IMR-90 (cell line): ENCODE data around the gene AHI1. TPM values are rescaled to one million over a fixed set of nuclear protein-coding genes. Genes with fewer than 3 reads are reported as not detected.

Source experiments
- ATAC-seq: fragments of 200-7000 bp; cut with Tn5 transposase; 2 replicates; pipeline ENCODE4 v1.9.1; 2020; ENCODE audit warnings: low read depth, mild to moderate bottlenecking, moderate library complexity
- BruUV-seq: library from RNA; stranded (reverse); fragments of 400-500 nt; replicated peaks from 2 replicates; lab custom pipeline; 2021; lab: Mats Ljungman, UMichigan
- CTCF ChIA-PET: fragments of 300-600 bp; formaldehyde crosslinking; extraction: SDS; loops from one replicate; lab custom pipeline; 2021; ENCODE audit warnings: antibody characterized with exemption; lab: Yijun Ruan, JAX
- POLR2A ChIA-PET: fragments of 300-600 bp; sonication (Branson Sonifier 250); formaldehyde crosslinking; loops from one replicate; lab custom pipeline; 2022; ENCODE audit warnings: antibody characterized with exemption; ENCODE audit not compliant: unreplicated experiment; lab: Charles Lee
- DNase-seq: peaks from one replicate; pipeline ENCODE4 v3.0.0; 2013
- H2AFZ ChIP-seq: replicated peaks from 2 replicates; pipeline ENCODE3; 2013; ENCODE audit warnings: low read length, mild to moderate bottlenecking; ENCODE audit not compliant: poor library complexity
- H2AK5ac ChIP-seq: 2 replicates; pipeline ENCODE4 v1.6.1; 2013; ENCODE audit warnings: low read depth, low read length, inconsistent platforms
- H2AK9ac ChIP-seq: replicated peaks from 2 replicates; pipeline ENCODE3; 2013; ENCODE audit warnings: mild to moderate bottlenecking, low read depth, low read length, moderate library complexity; ENCODE audit not compliant: poor library complexity
- H2BK120ac ChIP-seq: 2 replicates; pipeline ENCODE4 v1.6.1; 2013; ENCODE audit warnings: low read depth, low read length, inconsistent platforms
- H2BK15ac ChIP-seq: 3 replicates; pipeline ENCODE4 v1.6.1; 2013; ENCODE audit warnings: low read depth, low read length, inconsistent platforms
- H2BK20ac ChIP-seq: 2 replicates; pipeline ENCODE4 v1.6.1; 2013; ENCODE audit warnings: low read depth, mild to moderate bottlenecking, inconsistent platforms, low read length, moderate library complexity
- H2BK5ac ChIP-seq: 2 replicates; pipeline ENCODE4 v1.6.1; 2013; ENCODE audit warnings: mild to moderate bottlenecking, low read depth, low read length, inconsistent platforms; ENCODE audit not compliant: poor library complexity, severe bottlenecking
- H3K14ac ChIP-seq: replicated peaks from 2 replicates; pipeline ENCODE4 v1.6.1; 2013; ENCODE audit warnings: low read depth, low read length, inconsistent platforms
- H3K18ac ChIP-seq: 2 replicates; pipeline ENCODE4 v1.6.1; 2013; ENCODE audit warnings: low read depth, low read length, control low read depth
- H3K23ac ChIP-seq: 2 replicates; pipeline ENCODE4 v1.6.1; 2013; ENCODE audit warnings: low read depth, low read length, inconsistent platforms
- H3K27ac ChIP-seq: 2 replicates; pipeline ENCODE4 v1.5.1; 2013; ENCODE audit warnings: mild to moderate bottlenecking, control low read depth, low read length; ENCODE audit not compliant: insufficient read depth
- H3K27me3 ChIP-seq: 2 replicates; pipeline ENCODE4 v1.6.1; 2013; ENCODE audit warnings: low read length; ENCODE audit not compliant: control insufficient read depth, insufficient read depth
- H3K36me3 ChIP-seq: 2 replicates; pipeline ENCODE4 v1.6.1; 2013; ENCODE audit warnings: low read length, mixed read lengths; ENCODE audit not compliant: control insufficient read depth, insufficient read depth
- H3K4ac ChIP-seq: 2 replicates; pipeline ENCODE4 v1.6.1; 2013; ENCODE audit warnings: low read depth, low read length, inconsistent platforms
- H3K4me1 ChIP-seq: 2 replicates; pipeline ENCODE4 v1.6.1; 2013; ENCODE audit warnings: low read length, mixed read lengths; ENCODE audit not compliant: control insufficient read depth, insufficient read depth
- H3K4me2 ChIP-seq: 2 replicates; pipeline ENCODE4 v1.6.1; 2013; ENCODE audit warnings: low read depth, mild to moderate bottlenecking, control low read depth, low read length, moderate library complexity
- H3K4me3 ChIP-seq: 2 replicates; pipeline ENCODE4 v1.5.1; 2013; ENCODE audit warnings: low read depth, mild to moderate bottlenecking, control low read depth, low read length, moderate library complexity; ENCODE audit not compliant: insufficient read depth
- H3K56ac ChIP-seq: 2 replicates; pipeline ENCODE4 v1.6.1; 2013; ENCODE audit warnings: low read length, inconsistent platforms; ENCODE audit not compliant: insufficient read depth; ENCODE audit errors: extremely low read depth
- H3K79me1 ChIP-seq, 2 experiments: 2 replicates each; pipeline ENCODE4 v1.6.1; 2013; ENCODE audit warnings: low read length in 2 of 2, inconsistent platforms in 1 of 2, low read depth in 1 of 2
- H3K9ac ChIP-seq: 2 replicates; pipeline ENCODE4 v1.6.1; 2013; ENCODE audit warnings: low read depth, low read length, control low read depth
- H3K9me1 ChIP-seq: 2 replicates; pipeline ENCODE4 v1.6.1; 2013; ENCODE audit warnings: low read length, inconsistent platforms; ENCODE audit not compliant: insufficient read depth
- H3K9me3 ChIP-seq: 2 replicates; pipeline ENCODE4 v1.6.1; 2013; ENCODE audit warnings: low read length; ENCODE audit not compliant: control insufficient read depth, insufficient read depth
- H4K20me1 ChIP-seq: 2 replicates; pipeline ENCODE4 v1.6.1; 2013; ENCODE audit warnings: low read length, inconsistent platforms; ENCODE audit not compliant: insufficient read depth
- H4K5ac ChIP-seq: 2 replicates; pipeline ENCODE4 v1.6.1; 2013; ENCODE audit warnings: mild to moderate bottlenecking, low read depth, low read length, control low read depth
- H4K8ac ChIP-seq, 2 experiments: 2 replicates each; pipeline ENCODE4 v1.6.1; 2013; ENCODE audit warnings: low read depth in 2 of 2, low read length in 2 of 2, control low read depth in 1 of 2, inconsistent platforms in 1 of 2
- H4K91ac ChIP-seq: 2 replicates; pipeline ENCODE4 v1.6.1; 2013; ENCODE audit warnings: low read depth, low read length, inconsistent platforms; ENCODE audit not compliant: insufficient read depth
- BHLHE40 ChIP-seq: fragments of 150-350 bp; IDR thresholded peaks from 2 replicates; pipeline ENCODE4 v1.6.1; 2016; ENCODE audit warnings: mild to moderate bottlenecking, low read depth, low read length
- CEBPB ChIP-seq: IDR thresholded peaks from 2 replicates; pipeline ENCODE4 v1.6.1; 2012; ENCODE audit warnings: low read depth, low read length, improper control_type of control experiment
- CHD1 ChIP-seq: IDR thresholded peaks from 2 replicates; pipeline ENCODE4 v1.6.1; 2012; ENCODE audit warnings: low read depth, low read length, improper control_type of control experiment
- CTCF ChIP-seq: conservative IDR thresholded peaks from 2 replicates; pipeline ENCODE4 v1.5.1; 2012; ENCODE audit warnings: mild to moderate bottlenecking, low read depth, low read length, improper control_type of control experiment
- ELK1 ChIP-seq: fragments of 150-350 bp; IDR thresholded peaks from 2 replicates; pipeline ENCODE4 v1.6.1; 2016; ENCODE audit warnings: low read depth, mild to moderate bottlenecking, low read length, moderate library complexity, borderline replicate concordance
- FOS ChIP-seq: fragments of 150-350 bp; IDR thresholded peaks from 2 replicates; pipeline ENCODE4 v1.6.1; 2016; ENCODE audit warnings: low read depth, low read length
- MAFK ChIP-seq: IDR thresholded peaks from 2 replicates; pipeline ENCODE4 v1.6.1; 2012; ENCODE audit warnings: low read depth, low read length, improper control_type of control experiment
- MAZ ChIP-seq: IDR thresholded peaks from 2 replicates; pipeline ENCODE4 v1.6.1; 2012; ENCODE audit warnings: low read depth, mild to moderate bottlenecking, low read length, improper control_type of control experiment, moderate library complexity, borderline replicate concordance
- MXI1 ChIP-seq: IDR thresholded peaks from 2 replicates; pipeline ENCODE4 v1.6.1; 2012; ENCODE audit warnings: low read depth, mild to moderate bottlenecking, low read length, moderate library complexity, borderline replicate concordance
- NFE2L2 ChIP-seq: fragments of 150-350 bp; IDR thresholded peaks from 2 replicates; pipeline ENCODE4 v1.6.1; 2016; ENCODE audit warnings: low read depth, mild to moderate bottlenecking, low read length
- POLR2A ChIP-seq: IDR thresholded peaks from 2 replicates; pipeline ENCODE4 v1.6.1; 2012; ENCODE audit warnings: mild to moderate bottlenecking, low read depth, low read length
- RAD21 ChIP-seq: IDR thresholded peaks from 2 replicates; pipeline ENCODE4 v1.6.1; 2012; ENCODE audit warnings: low read length, improper control_type of control experiment
- RCOR1 ChIP-seq: IDR thresholded peaks from 2 replicates; pipeline ENCODE4 v1.6.1; 2012; ENCODE audit warnings: mild to moderate bottlenecking, low read length, improper control_type of control experiment; ENCODE audit not compliant: insufficient replicate concordance
- RFX5 ChIP-seq: IDR thresholded peaks from 2 replicates; pipeline ENCODE4 v1.8.0; 2012; ENCODE audit warnings: low read depth, mild to moderate bottlenecking, low read length, moderate library complexity
- USF2 ChIP-seq: fragments of 150-350 bp; IDR thresholded peaks from 2 replicates; pipeline ENCODE4 v1.6.1; 2017; ENCODE audit warnings: mild to moderate bottlenecking, antibody characterized with exemption, low read length, low read depth
- WGBS, 2 experiments: methylation state at CpG; one replicate each; pipeline versions ENCODE4 v1.1.5 to v1.1.7; 2013; ENCODE audit warnings: missing lambda C conversion rate in 2 of 2; ENCODE audit not compliant: insufficient read length in 1 of 2; ENCODE audit errors: extremely low coverage in 2 of 2; 5-methylcytosine and 5-hydroxymethylcytosine counted together
- dilution Hi-C: fragments of 300-500 bp; cut with HindIII; formaldehyde crosslinking; loops from one replicate; pipeline ENCODE4 v1.14.3; 2018; ENCODE audit warnings: low sequenced_read_pairs; ENCODE audit not compliant: unreplicated experiment
- in situ Hi-C: fragments of 300-500 bp; cut with MboI; formaldehyde crosslinking; loops from 3 replicates; pipeline ENCODE4 v1.14.3; 2019; ENCODE audit warnings: low sequenced_read_pairs, inconsistent platforms, mixed read lengths
- intact Hi-C: fragments of 100-400 bp; cut with micrococcal nuclease; formaldehyde crosslinking; loops from 2 replicates; pipeline ENCODE4 v1.10.0; 2022
- polyA plus RNA-seq, 3 experiments: library from polyadenylated mRNA; depleted of rRNA; stranded (reverse); fragments of >200 nt; gene quantifications; 2 replicates each; pipeline ENCODE4 v1.2.3, GENCODE V29; 2012; ENCODE audit warnings: low replicate concordance in 1 of 3
- total RNA-seq: library from RNA; depleted of rRNA; stranded (reverse); fragments of >200 nt; gene quantifications from 2 replicates; pipeline ENCODE4 v1.2.3, GENCODE V29; 2012

The AHI1 gene
- total and polyA plus RNA-seq, 2 of the 4 experiments (the other 2 are of a cell fraction) = 9.5 to 19.4 TPM

- ChIA-PET POLR2A (no interaction called here), CTCF (no interaction called here)
- H4K5ac ChIP-seq = no peak overlapping the region
- in situ Hi-C loops (no loop called here), intact Hi-C loops (no loop called here), dilution Hi-C loops (no loop called here)
- no CpG with 5 or more reads among the region's 2 CpGs for WGBS, 2 experiments
- H4K91ac ChIP-seq = no peak overlapping the region
- H3K4ac ChIP-seq = no peak overlapping the region
- no TSS peak for BruUV-seq
- no peaks in the 10 kb centered on the region for H3K36me3 ChIP-seq
- no peak for DNase-seq
- H2BK5ac ChIP-seq = no peak overlapping the region
- H3K4me3 ChIP-seq = no peak overlapping the region
- H3K79me1 ChIP-seq = no peaks in the 10 kb centered on the region
- H2AK5ac ChIP-seq = no peak overlapping the region
- no peak overlapping the region for H3K56ac ChIP-seq
- H3K27me3 ChIP-seq = no peaks in the 10 kb centered on the region
- H2AFZ ChIP-seq = no peak overlapping the region
- peaks cover 2% of the 10 kb centered on the region; the same call in 1 of the 2 replicates for H3K4me1 ChIP-seq
- no peak overlapping the region for H2BK120ac ChIP-seq
- no peak overlapping the region for H3K27ac ChIP-seq
- no peak overlapping the region for H2AK9ac ChIP-seq
- H3K9ac ChIP-seq = no peak overlapping the region
- H3K9me1 ChIP-seq = no peaks in the 10 kb centered on the region
- H3K14ac ChIP-seq = no peak overlapping the region
- H4K8ac ChIP-seq = no peak overlapping the region
- no peak overlapping the region for H2BK20ac ChIP-seq
- TF ChIP-seq ELK1 (no peak), MXI1 (no peak), BHLHE40 (no peak), CTCF (no peak), POLR2A (no peak), CEBPB (no peak), RFX5 (no peak), RAD21 (no peak), MAFK (no peak), FOS (no peak), RCOR1 (no peak), MAZ (no peak), CHD1 (no peak), NFE2L2 (no peak), USF2 (no peak)
- H3K18ac ChIP-seq = no peak overlapping the region
- ATAC-seq = no peak
- no peak overlapping the region for H2BK15ac ChIP-seq
- H3K23ac ChIP-seq = no peak overlapping the region
- 0 out of 2 replicates have a peak, but pooled peaks cover 2% of the 10 kb centered on the region for H3K9me3 ChIP-seq
- no peak overlapping the region for H3K4me2 ChIP-seq
- no peaks in the 10 kb centered on the region for H4K20me1 ChIP-seq
Observed at GRCh38 chr6:135517527-135517926, 20.0 kb upstream of the AHI1 start.
